K562 (cell line): ENCODE measurements around the gene SERPINA7. TPM values are rescaled to one million over a fixed set of nuclear protein-coding genes. Genes with fewer than 3 reads are reported as not detected.

ENCODE experiments used
- MTA3 ChIP-seq: fragments of 450-650 bp; formaldehyde crosslinking; IDR thresholded peaks from 2 replicates; pipeline ENCODE4 v1.6.1; 2017; ENCODE audit warnings: mild to moderate bottlenecking, borderline replicate concordance
- NCOR1 ChIP-seq: fragments of 450-650 bp; IDR thresholded peaks from 2 replicates; pipeline ENCODE4 v1.6.1; 2016; ENCODE audit warnings: mild to moderate bottlenecking, moderate library complexity
- POLR2A ChIP-seq: fragments of 450-650 bp; conservative IDR thresholded peaks from 2 replicates; pipeline ENCODE4 v1.6.1; 2016
- STAT5B ChIP-seq: fragments of 250-450 bp; sonication (Bioruptor Pico); IDR thresholded peaks from 2 replicates; pipeline ENCODE4 v1.8.0; 2021; ENCODE audit warnings: mild to moderate bottlenecking, inconsistent platforms
- ZNF318 ChIP-seq, 2 experiments: fragments of 450-650 bp; IDR thresholded peaks; 2 replicates each; pipeline ENCODE4 v1.6.1; 2016; ENCODE audit warnings: mild to moderate bottlenecking in 2 of 2, borderline replicate concordance in 1 of 2, low read depth in 1 of 2, moderate library complexity in 1 of 2
- ZNF408 ChIP-seq: fragments of 250-450 bp; sonication (Bioruptor Pico); IDR thresholded peaks from 2 replicates; pipeline ENCODE4 v1.4.0; 2020; ENCODE audit warnings: low read depth, mild to moderate bottlenecking, moderate library complexity
- ZNF592 ChIP-seq: fragments of 450-650 bp; IDR thresholded peaks from 2 replicates; pipeline ENCODE4 v1.6.1; 2017; ENCODE audit warnings: antibody characterized with exemption, mild to moderate bottlenecking
- polyA plus RNA-seq, 8 experiments: library from polyadenylated mRNA; depleted of rRNA in 4 of 8; stranded (reverse) in 5 of 8; unstranded in 3 of 8; fragments of >200 nt; fragmentation: Nextera tagmentation in 2 of 8; fragmentation: Illumina TruSeq in 1 of 8; extraction: Ambion mirVana in 2 of 8; extraction: Trizol in 1 of 8; gene quantifications; 2 replicates each; pipeline versions ENCODE4 v1.2.1 to v1.2.3, GENCODE V29; 2011 to 2014; ENCODE audit warnings: inconsistent platforms in 1 of 8, missing spikeins in 1 of 8
- total RNA-seq, 7 experiments: library from RNA; depleted of rRNA in 6 of 7; stranded (reverse); fragments of >200 nt in 6 of 7; fragmentation: Illumina TruSeq in 2 of 7; extraction: Trizol in 2 of 7; gene quantifications; 2 replicates each; pipeline versions ENCODE4 v1.2.1 to v1.2.3, GENCODE V29; 2011 to 2021; ENCODE audit warnings: low replicate concordance in 1 of 7

Gene SERPINA7
- total and polyA plus RNA-seq, 9 of the 15 experiments (the other 6 are each of a cell fraction or from before 2014, with no cell fraction given), result not detected

GRCh38 chrX:106040861-106041260 is 2.3 kb upstream of the SERPINA7 start (continued):
- no peak for TF ChIP-seq ZNF318 (IDR thresholded peaks at IDR 0.05; ENCODE audit: borderline replicate concordance in 1 of 2, low read depth in 1 of 2)
- no peak for TF ChIP-seq ZNF592
- TF ChIP-seq ZNF408 (CRISPR knock-in tag), result no peak
- TF ChIP-seq POLR2A, result no peak
- TF ChIP-seq NCOR1, result no peak
- no peak for TF ChIP-seq MTA3
- TF ChIP-seq STAT5B (CRISPR knock-in tag), result no peak
- TF ChIP-seq, all 486 proteins: peak for 0
